Sigmoid colon (tissue), 3 donors: ENCODE data around the gene TGM6.

Source experiments
- CTCF ChIP-seq, 4 experiments: fragments of 450-650 bp in 3 of 4; fragments of 200-600 bp in 1 of 4; IDR thresholded peaks; one replicate each; pipeline ENCODE4 v1.5.1; 2016 to 2019; ENCODE audit warnings: antibody characterized with exemption in 4 of 4, mild to moderate bottlenecking in 3 of 4, moderate library complexity in 2 of 4
- POLR2A ChIP-seq, 2 donors: fragments of 450-650 bp; IDR thresholded peaks; one replicate each; pipeline ENCODE4 v1.6.1; 2016; ENCODE audit warnings: antibody characterized with exemption in 2 of 2, mild to moderate bottlenecking in 2 of 2, moderate library complexity in 2 of 2

DNA sequence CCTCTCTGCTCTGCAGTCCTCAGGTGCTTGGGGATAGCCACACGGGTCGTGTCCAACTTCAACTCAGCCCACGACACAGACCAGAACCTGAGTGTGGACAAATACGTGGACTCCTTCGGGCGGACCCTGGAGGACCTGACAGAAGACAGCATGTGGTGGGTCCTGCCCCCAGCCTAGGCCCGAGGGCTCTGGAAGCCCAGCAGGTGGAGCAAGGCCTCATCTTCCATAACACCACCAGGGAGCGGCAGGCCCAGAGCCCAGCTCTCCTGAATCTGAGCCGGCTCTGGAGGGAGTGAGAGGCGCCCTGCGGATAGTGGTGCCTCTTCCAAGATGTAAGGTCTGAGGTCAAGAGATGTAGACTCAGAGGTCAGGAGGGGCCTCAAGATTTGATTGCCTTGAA, 19.6 kb downstream of the TGM6 start:
- TF ChIP-seq CTCF (IDR thresholded peaks at IDR 0.05) (no peak), POLR2A (IDR thresholded peaks at IDR 0.05) (no peak)
